Measurements from ENCODE around the gene MS4A2.
"Not testable (repeated sequence)": the region's sequence is repeated elsewhere in the genome, so short reads cannot be mapped to it uniquely, and the experiment has no call there.

Gene MS4A2

DNA sequence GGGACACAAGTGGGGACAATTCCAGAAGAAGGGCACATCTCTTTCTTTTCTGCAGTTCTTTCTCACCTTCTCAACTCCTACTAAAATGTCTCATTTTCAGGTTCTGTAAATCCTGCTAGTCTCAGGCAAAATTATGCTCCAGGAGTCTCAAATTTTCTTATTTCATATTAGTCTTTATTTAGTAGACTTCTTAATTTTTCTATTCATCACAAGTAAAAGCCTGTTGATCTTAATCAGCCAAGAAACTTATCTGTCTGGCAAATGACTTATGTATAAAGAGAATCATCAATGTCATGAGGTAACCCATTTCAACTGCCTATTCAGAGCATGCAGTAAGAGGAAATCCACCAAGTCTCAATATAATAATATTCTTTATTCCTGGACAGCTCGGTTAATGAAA, at the start of gene MS4A2:
TSS of gene MS4A2 (plus strand) at position 301 of the 400 bp plus-strand sequence. CDS start 102 bp downstream, outside the sequence.
- DNase-seq = no peak

DNA sequence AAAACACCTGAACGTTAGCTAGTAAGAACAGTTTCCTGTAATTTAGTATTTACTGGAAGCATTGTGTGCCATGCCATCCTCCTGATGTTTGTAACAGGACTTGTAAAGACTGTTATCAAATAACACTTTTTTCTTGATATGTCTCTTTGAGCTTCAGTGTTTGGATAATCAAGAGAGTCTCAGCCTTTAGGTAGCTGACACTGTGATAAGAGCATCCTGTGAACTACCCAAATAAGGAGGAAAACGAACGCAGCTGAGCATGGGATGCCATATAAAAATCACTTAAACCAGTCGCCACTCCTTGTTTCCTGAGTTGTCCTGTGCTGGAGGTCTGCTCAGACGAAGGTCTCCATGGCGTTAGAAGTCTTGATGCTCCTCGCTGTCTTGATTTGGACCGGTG, 48.4 kb upstream of the MS4A2 start, which contains the start of gene OOSP2:
TSS of gene OOSP2 (plus strand) at position 301 of the 400 bp plus-strand sequence. CDS start at position 352, 51 bp downstream.
- no peak for DNase-seq

DNA sequence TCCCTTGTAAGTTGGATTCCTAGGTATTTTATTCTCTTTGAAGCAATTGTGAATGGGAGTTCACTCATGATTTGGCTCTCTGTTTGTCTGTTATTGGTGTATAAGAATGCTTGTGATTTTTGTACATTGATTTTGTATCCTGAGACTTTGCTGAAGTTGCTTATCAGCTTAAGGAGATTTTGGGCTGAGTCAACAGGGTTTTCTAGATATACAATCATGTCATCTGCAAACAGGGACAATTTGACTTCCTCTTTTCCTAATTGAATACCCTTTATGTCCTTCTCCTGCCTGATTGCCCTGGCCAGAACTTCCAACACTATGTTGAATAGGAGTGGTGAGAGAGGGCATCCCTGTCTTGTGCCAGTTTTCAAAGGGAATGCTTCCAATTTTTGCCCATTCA, 38.0 kb upstream of the MS4A2 start:
- not testable (repeated sequence) for DNase-seq

DNA sequence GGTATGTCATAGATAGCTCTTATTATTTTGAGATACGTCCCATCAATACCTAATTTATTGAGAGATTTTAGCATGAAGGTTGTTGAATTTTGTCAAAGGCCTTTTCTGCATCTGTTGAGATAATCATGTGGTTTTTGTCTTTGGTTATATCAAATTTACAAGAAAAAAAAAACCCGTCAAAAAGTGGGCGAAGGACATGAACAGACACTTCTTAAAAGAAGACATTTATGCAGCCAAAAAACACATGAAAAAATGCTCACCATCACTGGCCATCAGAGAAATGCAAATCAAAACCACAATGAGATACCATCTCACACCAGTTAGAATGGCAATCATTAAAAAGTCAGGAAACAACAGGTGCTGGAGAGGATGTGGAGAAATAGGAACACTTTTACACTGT, 37.6 kb upstream of the MS4A2 start:
- DNase-seq = not testable (repeated sequence)

DNA sequence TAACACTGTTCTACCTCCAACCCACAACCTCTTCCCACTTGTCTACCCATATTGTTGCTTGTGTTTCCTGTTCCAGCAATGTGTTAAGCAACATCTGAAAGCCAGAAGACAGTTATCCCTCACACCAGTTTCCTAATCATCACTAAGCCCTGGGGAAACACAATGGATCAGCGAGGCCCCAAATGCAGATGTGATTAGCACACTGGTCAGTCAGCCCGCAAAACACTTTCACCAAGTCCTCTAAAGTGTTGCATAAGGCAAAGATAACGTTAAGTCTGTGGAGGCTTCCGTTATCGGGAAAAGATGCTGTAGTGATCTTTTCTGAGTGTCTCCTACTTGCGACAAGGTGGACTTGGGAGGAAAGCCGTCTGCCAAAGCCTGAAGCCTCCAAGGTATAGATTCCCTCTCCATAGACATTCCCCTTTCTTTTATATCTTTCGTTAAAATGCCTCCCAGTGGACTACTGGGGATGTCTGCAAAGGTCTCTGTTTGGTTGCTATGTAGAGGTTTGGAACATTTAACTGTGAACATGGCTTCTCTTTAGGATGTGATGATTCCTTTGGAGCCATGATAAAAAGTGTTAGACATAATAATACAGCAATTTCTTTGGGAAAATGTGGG, 32.0 kb upstream of the MS4A2 start, which contains the start of gene MS4A3:
TSS of gene MS4A3 (plus strand) at position 317 of the 621 bp plus-strand sequence. CDS start 4,496 bp downstream, outside the sequence.
- DNase-seq = no peak

DNA sequence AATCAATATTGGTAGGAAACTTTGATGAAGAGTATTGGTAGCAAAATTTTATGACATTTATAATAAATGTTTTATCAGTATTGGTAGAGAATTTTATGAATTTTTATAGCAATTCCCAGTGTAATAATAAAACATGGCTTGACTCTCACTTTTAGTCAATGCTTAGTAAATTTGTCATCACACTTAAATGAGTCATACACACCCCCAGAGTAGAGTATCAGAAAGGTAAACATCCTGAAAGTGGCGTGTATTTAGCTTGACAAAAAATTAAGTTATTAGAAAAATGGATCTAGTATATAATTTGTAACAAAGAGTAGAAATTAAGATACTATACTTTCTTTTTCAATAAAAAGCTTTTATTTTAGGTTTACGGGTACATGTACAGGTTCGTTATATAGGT, 29.4 kb upstream of the MS4A2 start:
- no peak for DNase-seq

DNA sequence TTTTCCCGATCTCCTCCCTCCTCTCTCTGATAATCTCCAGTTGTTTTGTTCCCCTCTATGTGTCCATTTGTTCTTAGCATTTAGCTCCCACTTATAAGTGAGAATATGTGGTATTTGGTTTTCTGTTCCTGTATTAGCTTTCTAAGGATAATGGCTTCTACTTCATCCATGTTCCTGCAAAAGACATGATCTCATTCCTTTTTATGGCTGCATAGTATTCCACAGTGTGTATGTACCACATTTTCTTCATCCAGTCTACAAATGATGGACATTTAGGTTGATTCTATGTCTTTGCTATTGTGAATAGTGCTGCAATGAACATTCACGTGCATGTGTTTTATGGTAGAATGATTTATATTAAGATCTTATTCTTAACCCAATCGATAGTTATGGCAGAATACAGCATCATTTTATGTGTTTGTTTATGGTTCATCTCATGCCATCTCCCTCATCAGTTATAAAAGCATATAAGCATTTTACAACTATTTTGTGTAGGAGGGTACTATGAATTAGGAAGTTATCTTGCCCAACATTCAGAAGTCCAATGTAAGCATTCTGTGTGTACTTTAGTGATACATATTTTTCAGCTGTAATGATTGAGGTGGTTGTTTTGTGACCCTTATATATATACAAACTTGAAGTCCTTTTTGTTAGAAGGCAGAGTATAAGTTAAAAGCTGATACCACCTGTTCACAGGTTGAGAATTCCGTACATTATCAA, 28.8 kb upstream of the MS4A2 start:
- no peak for DNase-seq

GRCh38 chr11:60064111-60064510, 24.4 kb upstream of the MS4A2 start:
- no peak for DNase-seq

DNA sequence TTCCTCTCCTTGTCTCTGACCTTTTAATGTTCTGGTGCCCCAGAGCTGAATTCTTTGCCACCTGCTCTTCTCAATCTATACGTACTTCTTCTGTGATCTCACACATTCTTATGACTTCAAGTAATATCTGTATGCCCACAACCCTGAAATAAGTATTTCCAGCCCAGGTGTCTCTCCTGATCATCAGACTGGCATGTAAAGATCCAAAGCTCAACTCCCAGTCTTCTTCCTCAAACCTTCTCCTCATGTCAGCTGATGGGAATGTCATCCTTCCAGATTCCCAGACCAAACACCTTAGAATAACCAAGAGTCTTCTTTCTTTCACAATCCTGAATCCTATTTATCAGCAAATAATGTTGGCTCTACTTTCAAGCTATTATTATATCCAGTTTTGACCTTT, 22.7 kb upstream of the MS4A2 start:
- no peak for DNase-seq

- DNase-seq = no peak
Observed at GRCh38 chr11:60069450-60069849, 19.0 kb upstream of the MS4A2 start.

DNA sequence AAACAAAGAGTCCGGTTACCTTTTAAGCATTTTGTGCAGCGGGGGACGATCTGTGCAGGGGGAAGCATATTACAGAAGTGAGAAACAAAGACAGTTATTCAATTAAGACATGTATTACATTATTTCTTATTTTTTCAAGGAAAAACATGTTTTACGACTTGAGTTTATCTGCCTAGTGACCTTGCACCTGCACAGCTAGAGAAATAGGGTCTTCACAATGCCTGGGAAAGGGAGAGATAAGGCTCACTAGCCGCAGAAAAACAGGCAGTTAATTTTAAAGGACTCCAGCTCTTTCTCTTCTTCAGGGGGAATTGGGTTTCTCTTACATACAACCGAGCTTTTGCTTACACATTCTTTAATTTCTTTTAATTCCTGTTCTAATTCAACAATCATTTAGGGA, 16.8 kb upstream of the MS4A2 start:
- DNase-seq = not testable (repeated sequence)

DNA sequence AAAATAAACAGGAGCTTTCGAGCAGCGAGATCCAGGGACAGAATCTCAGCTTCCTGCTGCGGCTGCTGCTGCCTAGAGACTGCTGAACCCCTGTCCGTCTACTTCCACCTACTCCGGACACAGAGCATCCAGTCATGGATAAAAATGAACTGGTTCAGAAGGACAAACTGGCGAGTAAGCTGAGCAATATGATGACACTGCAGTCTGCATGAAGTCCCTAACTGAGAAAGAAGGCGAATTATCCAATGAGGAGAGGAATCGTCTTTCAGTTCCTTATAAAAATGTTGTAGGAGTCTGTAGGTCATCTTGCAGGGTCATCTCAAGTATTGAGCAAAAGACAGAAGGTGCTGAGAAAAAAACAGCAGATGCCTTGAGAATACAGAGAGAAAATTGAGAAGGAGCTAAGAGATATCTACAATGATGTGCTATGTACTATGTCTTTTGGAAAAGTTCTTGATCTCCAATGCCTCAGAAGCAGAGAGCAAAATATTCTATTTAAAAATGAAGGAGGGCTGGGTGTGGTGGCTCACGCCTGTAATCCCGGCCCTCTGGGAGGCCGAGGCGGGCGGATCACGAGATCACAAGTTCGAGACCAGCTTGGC, 11.1 kb upstream of the MS4A2 start:
- DNase-seq = no peak

- DNase-seq = no peak
Observed at GRCh38 chr11:60077981-60078380, 10.5 kb upstream of the MS4A2 start.

DNA sequence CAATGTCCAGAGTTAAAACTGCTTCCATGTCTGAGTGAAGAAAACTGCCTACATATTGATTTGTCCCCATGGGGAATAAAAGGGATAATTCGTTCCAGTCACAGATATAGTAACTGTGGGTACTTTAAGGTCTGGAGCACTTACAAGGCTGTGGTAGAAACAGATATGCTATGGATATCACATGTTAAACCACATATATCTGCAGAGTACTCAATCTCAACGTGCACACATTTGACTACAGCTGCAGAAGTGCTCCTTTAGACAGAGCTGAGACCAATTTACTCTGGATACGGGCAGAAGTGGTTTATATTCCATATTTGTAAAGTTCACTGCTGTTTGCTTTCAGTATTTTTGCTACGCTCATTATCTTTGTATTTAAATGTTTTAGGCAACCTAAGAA, 9.7 kb upstream of the MS4A2 start:
- DNase-seq = no peak

DNA sequence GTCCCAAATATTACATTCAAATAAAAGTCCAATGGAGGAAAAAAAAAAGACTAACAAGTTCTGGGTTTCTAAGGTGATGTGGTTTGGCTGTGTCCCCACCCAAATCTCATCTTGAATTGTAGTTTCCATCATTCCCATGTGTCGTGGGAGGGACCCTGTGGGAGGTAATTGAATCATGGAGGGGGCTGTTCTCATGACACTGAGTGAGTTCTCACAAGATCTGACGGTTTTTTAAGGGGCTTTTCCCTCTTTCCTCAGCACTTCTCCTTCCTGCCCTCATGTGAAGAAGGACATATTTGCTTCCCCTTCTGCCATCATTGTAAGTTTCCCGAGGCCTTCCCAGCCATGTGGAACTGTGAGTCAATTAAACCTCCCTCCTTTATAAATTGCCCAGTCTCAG, 7.9 kb upstream of the MS4A2 start:
- DNase-seq = no peak

- DNase-seq = no peak
Observed at GRCh38 chr11:60084631-60085273, 3.7 kb upstream of the MS4A2 start.

DNA sequence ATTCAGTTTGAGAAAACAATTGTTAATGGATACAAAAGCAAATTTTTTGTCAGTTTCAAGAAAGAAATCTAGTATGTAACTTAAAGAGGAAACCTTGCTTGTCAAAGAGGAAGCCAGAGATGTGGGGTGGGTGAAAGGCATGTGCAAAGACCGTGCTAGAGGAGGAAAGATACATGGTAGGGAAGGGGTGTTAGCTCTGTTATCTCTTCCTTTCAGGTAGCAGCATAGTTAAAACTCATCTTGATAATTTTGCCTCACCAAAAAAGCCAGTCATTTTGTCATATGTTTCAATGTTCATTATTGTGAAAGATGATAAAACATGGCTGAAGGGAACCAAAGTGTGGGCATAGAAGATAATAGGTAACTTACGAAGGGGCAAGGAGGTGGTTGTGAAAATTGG, 2.6 kb upstream of the MS4A2 start:
- DNase-seq = no peak

GRCh38 chr11:60087239-60087638, 1.2 kb upstream of the MS4A2 start:
- no peak for DNase-seq

DNA sequence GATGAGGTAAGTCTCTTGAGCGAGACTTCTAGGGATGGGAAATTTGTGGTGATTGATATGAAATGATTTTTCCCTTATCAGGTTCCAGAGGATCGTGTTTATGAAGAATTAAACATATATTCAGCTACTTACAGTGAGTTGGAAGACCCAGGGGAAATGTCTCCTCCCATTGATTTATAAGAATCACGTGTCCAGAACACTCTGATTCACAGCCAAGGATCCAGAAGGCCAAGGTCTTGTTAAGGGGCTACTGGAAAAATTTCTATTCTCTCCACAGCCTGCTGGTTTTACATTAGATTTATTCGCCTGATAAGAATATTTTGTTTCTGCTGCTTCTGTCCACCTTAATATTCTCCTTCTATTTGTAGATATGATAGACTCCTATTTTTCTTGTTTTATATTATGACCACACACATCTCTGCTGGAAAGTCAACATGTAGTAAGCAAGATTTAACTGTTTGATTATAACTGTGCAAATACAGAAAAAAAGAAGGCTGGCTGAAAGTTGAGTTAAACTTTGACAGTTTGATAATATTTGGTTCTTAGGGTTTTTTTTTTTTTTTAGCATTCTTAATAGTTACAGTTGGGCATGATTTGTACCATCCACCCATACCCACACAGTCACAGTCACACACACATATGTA, 7.1 kb downstream of the MS4A2 start:
- no peak for DNase-seq

DNA sequence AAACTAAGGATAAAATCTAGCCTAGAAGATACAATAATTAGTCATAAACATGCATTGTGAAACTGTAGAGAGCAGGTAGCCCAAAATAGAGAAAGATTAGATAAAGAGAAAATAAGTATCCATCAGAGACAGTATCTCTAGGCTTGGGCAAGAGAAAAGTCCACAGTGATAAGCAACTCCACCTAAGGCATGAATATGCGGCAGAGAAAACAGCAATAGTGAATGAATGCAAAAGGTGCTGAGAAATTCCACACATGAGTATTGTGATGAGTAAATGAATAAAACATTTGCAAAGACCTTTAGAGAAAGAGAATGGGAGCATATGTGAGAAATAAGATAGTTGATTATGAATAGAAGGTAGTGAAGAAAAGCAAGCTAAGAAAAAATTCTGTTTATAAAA, 8.7 kb downstream of the MS4A2 start:
- no peak for DNase-seq

DNA sequence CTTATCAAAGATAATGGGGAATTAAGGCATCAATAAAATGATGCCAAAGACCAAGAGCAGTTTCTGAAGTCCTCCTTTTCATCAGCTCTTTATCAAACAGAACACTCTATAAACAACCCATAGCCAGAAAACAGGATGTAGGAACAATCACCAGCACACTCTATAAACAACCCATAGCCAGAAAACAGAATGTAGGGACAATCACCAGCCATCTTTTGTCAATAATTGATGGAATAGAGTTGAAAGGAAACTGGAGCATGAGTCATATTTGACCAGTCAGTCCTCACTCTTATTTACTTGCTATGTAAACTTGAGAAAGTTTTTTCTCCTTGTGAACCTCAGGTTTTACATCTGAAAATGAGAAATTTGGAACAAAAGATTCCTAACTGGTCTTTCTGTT, 10.0 kb downstream of the MS4A2 start:
- DNase-seq = no peak

- DNase-seq = no peak
Observed at GRCh38 chr11:60100516-60100915, 12.1 kb downstream of the MS4A2 start.

GRCh38 chr11:60101368-60101767, 12.9 kb downstream of the MS4A2 start:
- not testable (repeated sequence) for DNase-seq

All from CD4-positive, alpha-beta T cell treated with Interferon alpha-2 for 1 hour (primary cell).